MM.1S (cell line): ENCODE data around the gene UQCRHL.
"Not testable (repeated sequence)": the region's sequence is repeated elsewhere in the genome, so short reads cannot be mapped to it uniquely, and the experiment has no call there.

Experiments
- DNase-seq: peaks from one replicate; pipeline ENCODE4 v3.0.0-alpha.2; 2015
- H2AFZ ChIP-seq: fragments of 300-600 bp; sonication (generic); 2 replicates; pipeline ENCODE4 v1.6.0; 2016; ENCODE audit warnings: antibody characterized with exemption, low read length
- H3F3A ChIP-seq: fragments of 300-600 bp; sonication (generic); 2 replicates; pipeline ENCODE4 v1.6.1; 2016; ENCODE audit warnings: mild to moderate bottlenecking, antibody characterized with exemption, low read length, moderate library complexity, mixed read lengths; ENCODE audit not compliant: insufficient read depth
- H3K27ac ChIP-seq: fragments of 300-600 bp; sonication (generic); 2 replicates; pipeline ENCODE4 v1.5.1; 2016; ENCODE audit warnings: mild to moderate bottlenecking, low read length
- H3K27me3 ChIP-seq: fragments of 300-600 bp; sonication (generic); replicated peaks from 2 replicates; pipeline ENCODE4 v1.6.0; 2016; ENCODE audit warnings: low read length; ENCODE audit not compliant: insufficient read depth
- H3K36me3 ChIP-seq: fragments of 300-600 bp; sonication (generic); replicated peaks from 2 replicates; pipeline ENCODE4 v1.6.1; 2016; ENCODE audit warnings: mild to moderate bottlenecking, low read length, mixed read lengths; ENCODE audit not compliant: insufficient read depth
- H3K4me1 ChIP-seq: fragments of 300-600 bp; sonication (generic); 2 replicates; pipeline ENCODE4 v1.6.1; 2016; ENCODE audit warnings: low read length, mixed read lengths
- H3K4me2 ChIP-seq: fragments of 300-600 bp; sonication (generic); 2 replicates; pipeline ENCODE4 v1.6.0; 2016; ENCODE audit warnings: low read depth, low read length
- H3K4me3 ChIP-seq: fragments of 300-600 bp; sonication (generic); 2 replicates; pipeline ENCODE4 v1.5.1; 2016; ENCODE audit warnings: low read length, mixed read lengths
- H3K79me2 ChIP-seq: fragments of 300-600 bp; sonication (generic); 2 replicates; pipeline ENCODE4 v1.6.1; 2016; ENCODE audit warnings: mixed run types, low read length, mixed read lengths
- H3K9ac ChIP-seq: fragments of 300-600 bp; sonication (generic); 2 replicates; pipeline ENCODE4 v1.6.1; 2016; ENCODE audit warnings: low read length, mixed read lengths
- H3K9me2 ChIP-seq: fragments of 300-600 bp; sonication (generic); replicated peaks from 2 replicates; pipeline ENCODE4 v1.6.1; 2016; ENCODE audit warnings: mild to moderate bottlenecking, low read length, mixed read lengths; ENCODE audit not compliant: insufficient read depth
- H3K9me3 ChIP-seq: fragments of 300-600 bp; sonication (generic); replicated peaks from 2 replicates; pipeline ENCODE4 v1.6.1; 2016; ENCODE audit warnings: mild to moderate bottlenecking, low read length, mixed read lengths; ENCODE audit not compliant: insufficient read depth
- H4K20me1 ChIP-seq: fragments of 300-600 bp; sonication (generic); 2 replicates; pipeline ENCODE4 v1.6.1; 2016; ENCODE audit warnings: mild to moderate bottlenecking, low read length, moderate library complexity, mixed read lengths; ENCODE audit not compliant: insufficient read depth
- EZH2 ChIP-seq: fragments of 300-600 bp; sonication (generic); optimal IDR thresholded peaks from 2 replicates; pipeline ENCODE3; 2017; ENCODE audit warnings: low read depth, mild to moderate bottlenecking, antibody characterized with exemption, low read length, mixed read lengths
- EZH2phosphoT487 ChIP-seq: fragments of 300-600 bp; sonication (generic); IDR thresholded peaks from 2 replicates; pipeline ENCODE4 v1.6.1; 2018; ENCODE audit warnings: antibody characterized with exemption, low read length
- TF ChIP-seq, protein P1 (sequence below): fragments of 300-600 bp; sonication (generic); IDR thresholded peaks from 2 replicates; pipeline ENCODE4 v1.5.1; 2016; ENCODE audit warnings: antibody characterized with exemption, low read length, mixed read lengths

UQCRHL gene

DNA sequence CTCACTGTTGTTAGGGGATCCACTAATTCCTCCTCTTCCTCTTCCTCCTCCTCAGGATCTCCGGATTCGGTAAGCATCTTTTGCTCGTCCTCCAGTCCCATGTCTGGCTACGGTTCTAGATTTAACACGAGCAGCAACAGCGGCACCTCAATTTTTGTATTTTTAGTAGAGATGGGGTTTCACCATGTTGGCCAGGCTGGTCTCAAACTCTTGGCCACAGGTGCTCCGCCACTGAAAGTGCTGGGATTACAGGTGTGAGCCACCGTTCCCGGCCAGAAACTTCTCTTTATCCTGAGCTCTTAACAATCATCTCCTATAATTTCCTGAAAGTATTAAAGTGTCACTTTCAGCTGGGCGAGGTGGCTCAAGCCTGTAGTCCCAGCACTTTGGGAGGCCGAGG lies at the start of gene UQCRHL:
Gene UQCRHL (minus strand): TSS at position 101 of the 400 bp plus-strand sequence. CDS start 0 bp downstream, at position 101.
- not testable (repeated sequence) for H3K27ac ChIP-seq, H3K27me3 ChIP-seq, H3K9me3 ChIP-seq, H3K9ac ChIP-seq, H3F3A ChIP-seq, DNase-seq, H3K9me2 ChIP-seq, H2AFZ ChIP-seq, H4K20me1 ChIP-seq, H3K36me3 ChIP-seq, H3K4me1 ChIP-seq, H3K4me3 ChIP-seq, H3K4me2 ChIP-seq, H3K79me2 ChIP-seq

DNA sequence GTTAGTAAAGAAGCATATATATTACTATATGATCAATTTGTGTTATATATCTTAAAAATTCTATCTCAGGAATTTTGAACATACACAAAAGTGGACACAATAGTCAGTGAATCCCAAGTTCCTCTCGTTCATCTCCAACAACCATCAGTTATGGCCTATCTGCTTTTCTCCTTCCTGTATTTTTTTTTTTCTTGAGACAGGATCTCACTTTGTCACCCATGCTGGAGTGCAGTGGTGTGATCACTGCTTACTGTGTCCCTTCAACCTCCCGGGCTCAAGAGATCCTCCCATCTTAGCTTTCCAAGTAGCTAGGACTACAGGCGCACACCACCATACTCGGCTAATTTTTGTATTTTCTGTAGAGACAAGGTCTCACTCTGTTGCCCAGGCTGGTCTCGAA lies 49.4 kb upstream of the UQCRHL start:
- no peak overlapping the region for H3K4me2 ChIP-seq
- TF ChIP-seq, protein P1, sequence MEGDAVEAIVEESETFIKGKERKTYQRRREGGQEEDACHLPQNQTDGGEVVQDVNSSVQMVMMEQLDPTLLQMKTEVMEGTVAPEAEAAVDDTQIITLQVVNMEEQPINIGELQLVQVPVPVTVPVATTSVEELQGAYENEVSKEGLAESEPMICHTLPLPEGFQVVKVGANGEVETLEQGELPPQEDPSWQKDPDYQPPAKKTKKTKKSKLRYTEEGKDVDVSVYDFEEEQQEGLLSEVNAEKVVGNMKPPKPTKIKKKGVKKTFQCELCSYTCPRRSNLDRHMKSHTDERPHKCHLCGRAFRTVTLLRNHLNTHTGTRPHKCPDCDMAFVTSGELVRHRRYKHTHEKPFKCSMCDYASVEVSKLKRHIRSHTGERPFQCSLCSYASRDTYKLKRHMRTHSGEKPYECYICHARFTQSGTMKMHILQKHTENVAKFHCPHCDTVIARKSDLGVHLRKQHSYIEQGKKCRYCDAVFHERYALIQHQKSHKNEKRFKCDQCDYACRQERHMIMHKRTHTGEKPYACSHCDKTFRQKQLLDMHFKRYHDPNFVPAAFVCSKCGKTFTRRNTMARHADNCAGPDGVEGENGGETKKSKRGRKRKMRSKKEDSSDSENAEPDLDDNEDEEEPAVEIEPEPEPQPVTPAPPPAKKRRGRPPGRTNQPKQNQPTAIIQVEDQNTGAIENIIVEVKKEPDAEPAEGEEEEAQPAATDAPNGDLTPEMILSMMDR = no peak
- TF ChIP-seq EZH2 (no peak), EZH2phosphoT487 (no peak)
- H3K4me3 ChIP-seq = no peak overlapping the region
- peaks cover 11% of the 10 kb centered on the region for H3K4me1 ChIP-seq
- H3K27me3 ChIP-seq = no peaks in the 10 kb centered on the region
- no peak overlapping the region for H3K9ac ChIP-seq
- H3K27ac ChIP-seq = no peak overlapping the region
- no peaks in the 10 kb centered on the region for H3K9me2 ChIP-seq
- H3K36me3 ChIP-seq = no peaks in the 10 kb centered on the region
- DNase-seq = no peak
- peaks cover 100% of the 10 kb centered on the region for H3K79me2 ChIP-seq
- H3F3A ChIP-seq = peaks cover 6% of the 10 kb centered on the region
- peaks cover 17% of the 10 kb centered on the region for H4K20me1 ChIP-seq
- H2AFZ ChIP-seq = no peak overlapping the region
- no peaks in the 10 kb centered on the region for H3K9me3 ChIP-seq

DNA sequence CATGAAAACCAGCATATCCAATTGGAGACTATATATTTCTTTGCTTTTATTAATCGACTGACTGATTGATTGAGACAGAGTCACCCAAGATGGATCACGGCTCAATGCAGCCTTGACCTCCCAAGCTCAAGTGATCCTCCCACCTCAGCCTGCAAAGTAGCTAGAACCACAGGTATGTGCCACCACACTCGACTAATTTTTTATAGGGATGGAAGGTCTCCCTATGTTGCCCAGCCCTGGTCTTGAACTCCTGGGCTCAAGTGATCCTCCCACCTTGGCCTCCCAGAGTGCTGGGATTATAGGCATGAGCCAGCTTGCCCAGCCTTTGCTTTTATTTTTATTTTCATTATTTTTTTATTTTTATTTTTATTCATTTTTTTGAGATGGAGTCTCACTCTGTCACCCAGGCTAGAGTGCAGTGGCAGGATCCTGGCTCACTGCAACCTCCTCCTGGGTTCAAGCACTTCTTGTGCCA lies 45.4 kb upstream of the UQCRHL start:
- Histone ChIP-seq H3K4me3 (0 out of 2 replicates have a peak overlapping the region, but pooled peaks have one; percentile 14), H3K9me3 (no peaks in the 10 kb centered on the region), H3K9ac (no peak overlapping the region), H3K36me3 (no peaks in the 10 kb centered on the region), H3K27ac (no peak overlapping the region), H4K20me1 (peaks cover 14% of the 10 kb centered on the region), H3K4me2 (peak overlapping the region; percentile 48; the same call in 1 of the 2 replicates), H3K27me3 (no peaks in the 10 kb centered on the region), H3K4me1 (peaks cover 23% of the 10 kb centered on the region), H3F3A (peaks cover 38% of the 10 kb centered on the region), H2AFZ (no peak overlapping the region), H3K9me2 (no peaks in the 10 kb centered on the region), H3K79me2 (peaks cover 99% of the 10 kb centered on the region)
- no peak for TF ChIP-seq EZH2
- TF ChIP-seq, protein P1 = no peak
- no peak for TF ChIP-seq EZH2phosphoT487
- DNase-seq = no peak

DNA sequence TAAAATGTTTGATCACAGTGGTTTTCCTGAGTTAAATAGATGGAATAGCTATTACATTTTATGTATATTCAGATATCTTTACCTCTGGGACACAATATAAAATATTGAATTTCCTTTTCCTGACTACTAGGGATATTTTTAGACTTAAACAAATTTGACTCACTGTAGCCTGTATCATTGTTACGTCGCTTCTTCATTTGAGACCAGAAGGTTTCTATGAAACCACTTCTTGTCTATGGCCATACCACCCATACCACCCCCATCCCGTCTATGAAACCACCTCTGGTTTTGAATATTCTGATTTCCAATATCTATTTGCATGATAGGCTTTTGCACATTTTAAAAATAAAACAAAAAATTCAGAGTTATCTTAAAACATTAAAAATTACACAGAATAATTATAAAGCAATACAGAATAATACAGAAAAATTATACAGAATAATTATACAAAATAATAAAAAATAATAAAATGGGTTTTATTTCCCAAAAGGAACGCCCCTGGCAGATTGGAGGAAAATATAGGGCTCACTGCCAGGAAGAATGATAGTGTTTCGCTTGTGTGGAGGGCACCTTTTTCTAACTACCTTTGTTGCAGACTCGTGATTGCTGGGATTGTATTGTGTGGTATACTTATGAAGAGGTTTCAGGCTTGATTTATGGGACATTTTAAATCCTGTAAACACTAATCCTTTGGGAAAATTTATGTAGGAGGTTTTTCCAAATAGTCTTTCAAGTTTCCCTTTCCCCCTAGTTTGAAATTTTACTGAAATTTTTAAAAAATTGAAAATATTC lies 44.8 kb upstream of the UQCRHL start:
- Histone ChIP-seq H3K4me3 (peak overlapping the region; percentile 39), H3K9me2 (no peaks in the 10 kb centered on the region), H3K9me3 (no peaks in the 10 kb centered on the region), H3K9ac (peak overlapping the region; percentile 16; the same call in 1 of the 2 replicates), H3K36me3 (no peaks in the 10 kb centered on the region), H3K27me3 (no peaks in the 10 kb centered on the region), H2AFZ (no peak overlapping the region), H3K27ac (peak overlapping the region; percentile 65; the same call in 1 of the 2 replicates), H4K20me1 (peaks cover 14% of the 10 kb centered on the region), H3K79me2 (peaks cover 93% of the 10 kb centered on the region), H3K4me2 (peak overlapping the region; percentile 75), H3F3A (peaks cover 39% of the 10 kb centered on the region), H3K4me1 (peaks cover 23% of the 10 kb centered on the region)
- no peak for TF ChIP-seq EZH2
- no peak for TF ChIP-seq EZH2phosphoT487
- TF ChIP-seq, protein P1 = no peak
- peak; percentile 70 for DNase-seq
